ENCODE results near the gene ACOX3. TPM values are rescaled to one million over a fixed set of nuclear protein-coding genes. Genes with fewer than 3 reads are reported as not detected.

ACOX3 gene
- total and polyA plus RNA-seq, 9 of the 15 experiments (the other 6 are each of a cell fraction or from before 2014, with no cell fraction given): 0.68 to 7.3 (median 3.7) TPM

DNA sequence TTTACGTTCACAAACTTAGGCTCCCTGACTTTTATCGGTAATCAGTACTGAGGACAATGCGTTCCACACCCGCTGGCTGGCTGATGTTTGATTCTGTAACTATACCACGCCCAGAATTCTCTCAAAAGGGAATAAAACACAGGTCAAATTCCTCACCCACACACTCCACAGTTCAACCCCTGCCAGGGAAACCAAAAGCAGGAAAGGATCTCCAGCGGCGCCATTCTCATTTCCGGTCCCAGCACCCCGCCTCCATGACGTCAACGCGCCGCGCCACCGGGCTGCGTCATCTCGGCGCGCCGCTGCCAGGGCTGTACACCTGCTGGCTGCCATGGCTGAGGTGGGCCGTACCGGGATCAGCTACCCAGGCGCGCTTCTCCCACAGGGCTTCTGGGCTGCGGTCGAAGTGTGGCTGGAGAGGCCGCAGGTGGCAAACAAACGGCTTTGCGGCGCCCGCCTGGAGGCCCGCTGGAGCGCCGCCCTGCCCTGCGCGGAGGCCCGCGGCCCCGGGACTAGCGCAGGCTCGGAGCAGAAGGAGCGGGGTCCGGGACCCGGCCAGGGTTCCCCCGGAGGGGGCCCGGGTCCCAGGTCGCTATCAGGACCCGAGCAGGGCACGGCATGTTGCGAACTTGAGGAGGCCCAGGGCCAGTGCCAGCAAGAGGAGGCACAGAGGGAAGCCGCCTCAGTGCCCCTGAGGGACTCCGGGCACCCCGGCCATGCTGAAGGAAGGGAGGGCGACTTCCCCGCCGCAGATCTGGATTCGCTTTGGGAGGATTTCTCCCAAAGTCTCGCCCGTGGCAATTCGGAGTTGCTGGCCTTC is at the start of gene ACOX3, which contains the start of gene TRMT44 (continued):
- peak; percentile 98 to 99 for TF ChIP-seq SIN3A (IDR thresholded peaks at IDR 0.05; ENCODE audit: borderline replicate concordance in 2 of 2, control insufficient read depth in 1 of 2, low read depth in 2 of 2, low read length in 2 of 2)
- TF ChIP-seq PHF21A (IDR thresholded peaks at IDR 0.05; ENCODE audit: borderline replicate concordance, low read depth): no peak
- TF ChIP-seq ARHGAP35 (IDR thresholded peaks at IDR 0.05; ENCODE audit: partially characterized antibody): no peak
- TF ChIP-seq RFX7 (CRISPR knock-in tag; IDR thresholded peaks at IDR 0.05): no peak
- no peak for TF ChIP-seq ZNF121 (CRISPR knock-in tag; conservative IDR thresholded peaks at IDR 0.05)
- TF ChIP-seq KAT2B (IDR thresholded peaks at IDR 0.05; ENCODE audit: low read depth, low read length): no peak
- TF ChIP-seq GABPB1 (CRISPR knock-in tag; IDR thresholded peaks at IDR 0.05): peak; percentile 93
- TF ChIP-seq, protein P1, sequence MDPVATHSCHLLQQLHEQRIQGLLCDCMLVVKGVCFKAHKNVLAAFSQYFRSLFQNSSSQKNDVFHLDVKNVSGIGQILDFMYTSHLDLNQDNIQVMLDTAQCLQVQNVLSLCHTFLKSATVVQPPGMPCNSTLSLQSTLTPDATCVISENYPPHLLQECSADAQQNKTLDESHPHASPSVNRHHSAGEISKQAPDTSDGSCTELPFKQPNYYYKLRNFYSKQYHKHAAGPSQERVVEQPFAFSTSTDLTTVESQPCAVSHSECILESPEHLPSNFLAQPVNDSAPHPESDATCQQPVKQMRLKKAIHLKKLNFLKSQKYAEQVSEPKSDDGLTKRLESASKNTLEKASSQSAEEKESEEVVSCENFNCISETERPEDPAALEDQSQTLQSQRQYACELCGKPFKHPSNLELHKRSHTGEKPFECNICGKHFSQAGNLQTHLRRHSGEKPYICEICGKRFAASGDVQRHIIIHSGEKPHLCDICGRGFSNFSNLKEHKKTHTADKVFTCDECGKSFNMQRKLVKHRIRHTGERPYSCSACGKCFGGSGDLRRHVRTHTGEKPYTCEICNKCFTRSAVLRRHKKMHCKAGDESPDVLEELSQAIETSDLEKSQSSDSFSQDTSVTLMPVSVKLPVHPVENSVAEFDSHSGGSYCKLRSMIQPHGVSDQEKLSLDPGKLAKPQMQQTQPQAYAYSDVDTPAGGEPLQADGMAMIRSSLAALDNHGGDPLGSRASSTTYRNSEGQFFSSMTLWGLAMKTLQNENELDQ (CRISPR knock-in tag; IDR thresholded peaks at IDR 0.05; ENCODE audit: borderline replicate concordance): no peak
- no peak for TF ChIP-seq ATF6 (CRISPR knock-in tag; IDR thresholded peaks at IDR 0.05)
- TF ChIP-seq, protein P2, sequence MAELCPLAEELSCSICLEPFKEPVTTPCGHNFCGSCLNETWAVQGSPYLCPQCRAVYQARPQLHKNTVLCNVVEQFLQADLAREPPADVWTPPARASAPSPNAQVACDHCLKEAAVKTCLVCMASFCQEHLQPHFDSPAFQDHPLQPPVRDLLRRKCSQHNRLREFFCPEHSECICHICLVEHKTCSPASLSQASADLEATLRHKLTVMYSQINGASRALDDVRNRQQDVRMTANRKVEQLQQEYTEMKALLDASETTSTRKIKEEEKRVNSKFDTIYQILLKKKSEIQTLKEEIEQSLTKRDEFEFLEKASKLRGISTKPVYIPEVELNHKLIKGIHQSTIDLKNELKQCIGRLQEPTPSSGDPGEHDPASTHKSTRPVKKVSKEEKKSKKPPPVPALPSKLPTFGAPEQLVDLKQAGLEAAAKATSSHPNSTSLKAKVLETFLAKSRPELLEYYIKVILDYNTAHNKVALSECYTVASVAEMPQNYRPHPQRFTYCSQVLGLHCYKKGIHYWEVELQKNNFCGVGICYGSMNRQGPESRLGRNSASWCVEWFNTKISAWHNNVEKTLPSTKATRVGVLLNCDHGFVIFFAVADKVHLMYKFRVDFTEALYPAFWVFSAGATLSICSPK (IDR thresholded peaks at IDR 0.05; ENCODE audit: borderline replicate concordance): no peak
- no peak for TF ChIP-seq ZNF280A (IDR thresholded peaks at IDR 0.05; ENCODE audit: low read depth, partially characterized antibody)
- TF ChIP-seq ZNF408 (CRISPR knock-in tag; IDR thresholded peaks at IDR 0.05; ENCODE audit: low read depth): no peak
- TF ChIP-seq ADNP (tag; IDR thresholded peaks at IDR 0.05): no peak
- TF ChIP-seq ZNF695 (CRISPR knock-in tag; IDR thresholded peaks at IDR 0.05): no peak
- no peak for TF ChIP-seq SNIP1 (IDR thresholded peaks at IDR 0.05; ENCODE audit: low read depth)
- TF ChIP-seq ATF7 (IDR thresholded peaks at IDR 0.05): peak; percentile 92
- TF ChIP-seq CREM (IDR thresholded peaks at IDR 0.05; ENCODE audit: low read depth): peak; percentile 100
- peak; percentile 51; the same call in 1 of the 2 replicates for TF ChIP-seq HDAC2 (IDR thresholded peaks at IDR 0.05)
- TF ChIP-seq ZNF175 (CRISPR knock-in tag; IDR thresholded peaks at IDR 0.05; ENCODE audit: low read depth): peak; percentile 17; the same call in 1 of the 2 replicates
- TF ChIP-seq ELF2 (CRISPR knock-in tag; IDR thresholded peaks at IDR 0.05): peak; percentile 94
- no peak for TF ChIP-seq NONO (IDR thresholded peaks at IDR 0.05; ENCODE audit: low read depth in 2 of 2, low read length in 1 of 2)

Measured in K562 (cell line).